NCI-H345 treated with DMSO at 0.1 percent for 48 hours (cell line): ENCODE data around the gene NUCB1.
"Not testable (repeated sequence)": the region's sequence is repeated elsewhere in the genome, so short reads cannot be mapped to it uniquely, and the experiment has no call there.

ENCODE experiments used
- DNase-seq: peaks from one replicate; lab custom pipeline; 2025; ENCODE audit not compliant: unreplicated experiment; lab: John Stamatoyannopoulos, UW

NUCB1 gene

DNA sequence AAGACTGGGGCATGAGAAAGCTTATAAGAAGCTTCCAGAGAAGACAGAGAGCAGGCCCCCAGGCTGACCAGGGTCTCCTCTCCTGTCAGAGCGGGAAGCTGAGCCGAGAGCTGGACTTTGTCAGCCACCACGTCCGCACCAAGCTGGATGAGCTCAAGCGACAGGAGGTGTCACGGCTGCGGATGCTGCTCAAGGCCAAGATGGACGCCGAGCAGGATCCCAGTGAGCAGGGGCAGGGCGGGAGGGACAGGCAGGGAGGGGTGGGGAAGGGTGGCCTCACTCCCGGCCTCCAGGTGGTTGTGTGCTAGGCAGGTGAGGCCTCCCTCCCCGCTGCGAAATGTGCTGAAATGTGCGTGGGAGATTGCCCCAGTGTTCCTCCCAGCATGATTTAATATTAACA, 5.6 kb downstream of the NUCB1 start:
- no peak for DNase-seq

DNA sequence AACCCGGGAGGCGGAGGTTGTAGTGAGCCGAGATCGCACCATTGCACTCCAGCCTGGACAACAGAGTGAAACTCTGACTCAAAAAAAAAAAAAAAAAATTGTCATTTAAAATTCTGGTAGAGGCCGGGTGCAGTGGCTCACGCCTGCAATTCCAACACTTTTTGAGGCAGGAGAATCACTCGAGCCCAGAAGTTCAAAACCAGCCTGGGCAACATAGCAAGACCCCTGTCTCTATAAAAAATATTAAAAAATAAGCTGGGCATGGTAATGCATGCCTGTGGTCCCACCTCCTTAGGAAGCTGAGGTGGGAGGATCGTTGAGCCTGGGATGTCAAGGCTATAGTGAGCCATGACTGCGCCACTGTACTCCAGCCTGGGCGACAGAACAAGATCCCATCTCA, 6.2 kb downstream of the NUCB1 start:
- DNase-seq, result no peak

DNA sequence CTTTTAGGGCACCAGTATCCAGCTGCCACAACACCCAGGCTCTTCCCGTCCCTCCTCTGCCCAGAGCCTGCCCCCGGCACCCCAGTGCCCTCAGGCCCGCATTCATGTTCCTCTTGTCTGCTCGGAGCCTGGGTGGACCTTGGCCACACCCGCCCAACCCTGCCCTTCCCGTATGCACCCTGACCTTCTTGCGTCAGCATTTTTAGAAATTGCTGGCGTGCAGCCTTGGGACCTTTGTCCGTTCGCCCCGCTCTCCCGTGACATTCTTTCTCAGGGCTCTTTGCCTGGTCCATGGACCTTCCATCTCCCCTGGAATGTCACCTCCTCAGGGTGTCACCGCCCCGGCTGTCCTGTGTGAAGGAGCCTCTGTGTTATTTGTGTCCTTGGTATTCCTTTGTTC, 7.6 kb downstream of the NUCB1 start:
- DNase-seq, result no peak

DNA sequence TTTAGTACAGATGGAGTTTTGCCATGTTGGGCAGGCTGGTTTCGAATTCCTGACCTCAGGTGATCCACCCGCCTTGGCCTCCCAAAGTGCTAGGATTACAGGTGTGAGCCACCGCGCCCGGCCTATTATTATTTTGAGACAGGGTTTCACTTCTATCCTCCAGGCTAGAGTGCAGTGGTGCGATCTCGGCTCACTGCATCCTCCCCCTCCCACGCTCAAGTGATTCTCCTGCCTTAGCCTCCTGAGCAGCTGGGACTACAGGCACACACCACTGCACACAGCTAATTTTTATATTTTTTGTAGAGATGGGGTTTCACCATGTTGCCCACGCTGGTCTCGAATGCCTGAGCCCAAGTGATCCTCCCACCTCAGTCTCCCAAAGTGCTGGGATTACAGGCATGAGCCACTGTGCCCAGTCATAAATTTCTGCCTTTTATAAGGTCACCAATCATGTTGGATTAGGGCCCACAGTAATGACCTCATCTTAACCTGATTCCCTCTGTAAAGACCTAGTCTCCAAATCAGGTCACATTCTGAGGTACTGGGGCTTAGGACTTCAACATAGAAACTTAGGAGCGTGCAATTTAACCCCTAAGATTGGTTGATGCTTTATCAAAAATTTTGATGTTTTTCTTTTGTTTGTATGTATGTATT, 9.4 kb downstream of the NUCB1 start:
- not testable (repeated sequence) for DNase-seq

DNA sequence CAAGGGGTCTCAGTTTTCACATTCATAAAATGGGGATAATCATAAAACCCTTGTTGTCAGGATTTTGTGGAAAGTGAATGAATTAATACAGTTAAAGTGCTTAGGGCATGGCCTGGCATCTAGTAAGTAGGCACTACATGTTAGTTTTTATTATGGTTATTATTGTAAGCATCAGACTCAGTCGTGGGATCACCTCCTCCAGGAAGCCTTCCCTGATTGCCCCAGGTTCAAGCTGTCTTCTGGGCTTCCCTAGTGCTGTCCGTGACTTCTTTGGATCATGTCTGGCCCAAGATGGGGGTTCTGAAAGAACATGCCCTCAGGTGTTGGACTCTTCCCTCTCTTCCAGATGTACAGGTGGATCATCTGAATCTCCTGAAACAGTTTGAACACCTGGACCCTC, 10.7 kb downstream of the NUCB1 start:
- no peak for DNase-seq

DNA sequence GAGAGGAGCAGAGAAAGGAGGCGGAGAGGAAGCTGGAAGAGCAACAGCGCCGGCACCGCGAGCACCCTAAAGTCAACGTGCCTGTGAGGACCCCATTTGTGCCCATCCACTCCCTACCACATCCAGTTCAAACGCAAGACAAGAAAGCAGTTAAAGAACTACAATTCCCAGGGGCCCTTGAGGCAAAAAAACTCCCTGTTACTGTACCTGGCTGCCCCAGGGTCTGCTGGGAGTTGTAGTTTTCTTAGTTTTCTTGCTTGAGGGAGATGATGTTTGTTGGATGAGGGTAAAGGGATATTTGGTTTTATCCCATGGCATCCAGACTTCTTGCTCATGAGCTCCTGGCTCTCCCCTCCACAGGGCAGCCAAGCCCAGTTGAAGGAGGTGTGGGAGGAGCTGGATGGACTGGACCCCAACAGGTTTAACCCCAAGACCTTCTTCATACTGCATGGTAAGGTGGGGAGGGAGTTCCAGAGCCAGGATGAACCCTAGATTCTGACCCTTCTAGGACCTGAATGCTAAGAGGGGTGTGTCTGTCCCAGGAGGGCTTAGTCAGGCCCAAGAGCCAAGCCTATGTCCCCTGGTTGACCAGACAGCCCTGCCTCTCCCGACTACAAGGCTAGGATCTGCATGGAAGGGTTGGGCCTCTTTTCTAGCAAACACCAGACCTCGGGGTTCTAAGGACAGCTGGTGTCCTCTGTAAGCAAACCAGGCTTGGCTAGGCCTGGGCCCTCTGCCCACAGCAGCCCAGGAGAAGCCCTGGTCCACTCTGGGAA, 13.2 kb downstream of the NUCB1 start:
- DNase-seq, result no peak

DNA sequence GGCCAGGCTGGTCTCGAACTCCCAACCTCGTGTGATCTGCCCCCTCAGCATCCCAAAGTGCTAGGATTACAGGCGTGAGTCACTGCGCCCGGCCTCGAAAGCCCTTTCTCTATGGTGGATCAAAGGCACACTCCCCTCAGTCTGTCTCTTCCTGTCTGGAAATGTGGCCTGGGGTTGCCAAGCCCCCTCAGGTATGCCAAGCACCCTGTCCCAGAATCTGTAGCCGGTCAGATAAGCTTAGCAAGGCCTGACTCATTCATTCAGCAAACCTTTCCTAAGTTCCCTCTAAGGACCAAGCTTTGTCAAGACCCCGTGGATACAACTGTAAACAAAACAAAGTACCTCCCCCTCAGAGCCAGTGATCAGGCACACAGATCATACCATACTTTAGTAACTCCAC, 14.1 kb downstream of the NUCB1 start:
- no peak for DNase-seq

DNA sequence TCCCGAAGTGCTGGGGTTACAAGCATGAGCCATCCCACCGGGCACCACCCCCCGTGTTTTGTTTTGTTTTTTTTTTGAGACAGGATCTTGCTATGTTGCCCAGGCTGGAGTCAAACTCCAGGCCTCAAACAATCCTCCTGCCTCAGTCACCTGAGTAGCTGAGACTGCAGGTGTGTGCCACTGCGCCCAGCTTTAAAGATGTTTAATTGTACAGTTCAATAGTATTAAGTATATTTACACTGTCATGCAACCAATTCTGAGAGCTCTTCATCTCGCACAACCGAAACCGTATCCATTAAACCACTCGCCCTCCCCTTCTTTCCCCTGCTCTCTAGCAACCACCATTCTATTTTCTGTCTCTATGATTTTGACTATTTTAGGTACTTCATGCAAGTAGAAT, 15.6 kb downstream of the NUCB1 start:
- peak; percentile 76 for DNase-seq

DNA sequence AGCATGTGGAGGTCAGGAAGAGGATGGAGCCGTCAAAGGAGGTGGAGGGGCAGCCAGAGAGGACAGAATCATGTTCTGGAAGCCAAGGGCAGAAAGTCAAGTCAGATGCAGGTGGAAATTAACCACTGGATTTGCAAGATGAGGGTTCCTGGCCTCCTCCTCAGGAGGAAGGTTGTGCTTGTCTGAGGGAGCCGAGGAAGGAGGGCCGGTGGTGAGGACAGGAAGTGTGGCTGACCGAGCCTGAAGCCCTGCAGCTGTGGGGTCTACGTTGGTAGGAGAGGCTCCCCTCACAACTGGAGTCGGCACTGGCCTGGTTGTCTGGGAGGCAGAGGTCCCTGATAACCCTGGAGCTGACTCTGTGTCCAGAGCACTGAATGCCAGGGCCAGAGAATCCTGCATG, 18.0 kb downstream of the NUCB1 start:
- DNase-seq, result no peak

DNA sequence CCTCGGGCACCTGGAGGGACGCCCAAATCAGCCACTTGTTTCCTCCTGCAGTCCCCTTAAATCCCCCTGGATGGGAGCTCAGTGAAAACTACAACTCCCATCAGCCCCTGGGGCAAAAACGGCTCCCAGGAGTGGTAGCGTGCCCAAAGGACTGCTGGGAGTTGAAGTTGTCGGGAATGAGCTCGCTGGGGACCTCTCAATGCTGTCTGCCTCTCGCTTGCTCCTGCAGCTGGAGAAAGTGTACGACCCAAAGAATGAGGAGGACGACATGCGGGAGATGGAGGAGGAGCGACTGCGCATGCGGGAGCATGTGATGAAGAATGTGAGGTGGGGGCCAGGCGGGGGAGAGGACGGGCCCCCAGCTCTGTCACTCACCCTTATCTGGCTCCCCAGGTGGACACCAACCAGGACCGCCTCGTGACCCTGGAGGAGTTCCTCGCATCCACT, 18.7 kb downstream of the NUCB1 start:
- no peak for DNase-seq

DNA sequence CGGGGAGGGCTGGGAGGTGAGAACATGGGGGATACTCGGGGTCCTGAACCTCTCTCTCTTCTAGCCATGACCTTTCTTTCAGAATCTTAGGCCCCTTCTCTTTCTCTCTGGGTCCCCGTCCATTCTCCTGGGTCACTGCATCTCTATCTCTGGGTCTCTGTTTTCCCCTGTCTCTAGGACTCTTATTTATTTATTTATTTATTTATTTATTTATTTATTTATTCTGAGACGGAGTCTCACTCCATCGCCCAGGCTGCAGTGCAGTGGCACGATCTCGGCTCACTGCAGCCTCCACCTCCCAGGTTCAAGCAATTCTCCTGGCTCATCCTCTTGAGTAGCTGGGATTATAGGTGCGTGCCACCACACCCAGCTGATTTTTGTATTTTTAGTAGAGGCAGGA, 19.2 kb downstream of the NUCB1 start:
- DNase-seq, result not testable (repeated sequence)

DNA sequence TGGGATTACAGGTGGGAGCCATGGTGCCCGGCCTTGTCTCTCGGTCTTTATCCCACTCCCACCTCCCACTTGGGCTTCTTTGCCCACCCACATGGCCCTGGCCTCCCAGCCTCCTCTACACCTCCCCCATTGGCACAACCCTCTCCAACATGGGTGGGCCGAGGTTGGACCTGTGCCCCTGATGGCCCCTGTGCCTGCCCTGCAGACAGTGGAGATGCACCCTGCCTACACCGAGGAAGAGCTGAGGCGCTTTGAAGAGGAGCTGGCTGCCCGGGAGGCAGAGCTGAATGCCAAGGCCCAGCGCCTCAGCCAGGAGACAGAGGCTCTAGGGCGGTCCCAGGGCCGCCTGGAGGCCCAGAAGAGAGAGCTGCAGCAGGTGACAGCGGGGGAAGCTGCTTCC, 20.8 kb downstream of the NUCB1 start:
- DNase-seq, result no peak

DNA sequence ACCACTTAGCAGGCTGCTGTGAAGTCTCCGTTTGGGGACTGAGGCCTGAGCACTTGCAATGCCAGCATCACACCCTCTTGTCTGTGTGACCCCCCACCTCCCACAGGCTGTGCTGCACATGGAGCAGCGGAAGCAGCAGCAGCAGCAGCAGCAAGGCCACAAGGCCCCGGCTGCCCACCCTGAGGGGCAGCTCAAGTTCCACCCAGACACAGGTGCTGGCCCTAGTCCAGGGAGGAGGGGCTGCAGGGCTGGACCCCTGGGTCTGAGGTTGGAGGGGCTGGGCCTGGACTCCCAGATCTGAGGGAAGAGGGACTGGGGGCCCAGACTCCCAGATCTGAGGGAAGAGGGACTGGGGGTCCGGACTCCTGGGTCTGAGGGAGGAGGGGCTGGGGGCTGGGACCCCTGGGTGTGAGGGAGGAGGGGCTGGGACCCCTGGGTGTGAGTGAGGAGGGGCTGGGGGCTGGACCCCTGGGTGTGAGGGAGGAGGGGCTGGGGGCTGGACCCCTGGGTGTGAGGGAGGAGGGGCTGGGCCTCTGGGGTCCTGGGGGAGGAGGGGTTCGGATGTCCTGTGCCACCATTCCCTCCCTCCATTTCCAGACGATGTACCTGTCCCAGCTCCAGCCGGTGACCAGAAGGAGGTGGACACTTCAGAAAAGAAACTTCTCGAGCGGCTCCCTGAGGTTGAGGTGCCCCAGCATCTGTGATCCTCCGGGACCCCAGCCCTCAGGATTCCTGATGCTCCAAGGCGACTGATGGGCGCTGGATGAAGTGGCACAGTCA, 21.8 kb downstream of the NUCB1 start:
- DNase-seq, result no peak

DNA sequence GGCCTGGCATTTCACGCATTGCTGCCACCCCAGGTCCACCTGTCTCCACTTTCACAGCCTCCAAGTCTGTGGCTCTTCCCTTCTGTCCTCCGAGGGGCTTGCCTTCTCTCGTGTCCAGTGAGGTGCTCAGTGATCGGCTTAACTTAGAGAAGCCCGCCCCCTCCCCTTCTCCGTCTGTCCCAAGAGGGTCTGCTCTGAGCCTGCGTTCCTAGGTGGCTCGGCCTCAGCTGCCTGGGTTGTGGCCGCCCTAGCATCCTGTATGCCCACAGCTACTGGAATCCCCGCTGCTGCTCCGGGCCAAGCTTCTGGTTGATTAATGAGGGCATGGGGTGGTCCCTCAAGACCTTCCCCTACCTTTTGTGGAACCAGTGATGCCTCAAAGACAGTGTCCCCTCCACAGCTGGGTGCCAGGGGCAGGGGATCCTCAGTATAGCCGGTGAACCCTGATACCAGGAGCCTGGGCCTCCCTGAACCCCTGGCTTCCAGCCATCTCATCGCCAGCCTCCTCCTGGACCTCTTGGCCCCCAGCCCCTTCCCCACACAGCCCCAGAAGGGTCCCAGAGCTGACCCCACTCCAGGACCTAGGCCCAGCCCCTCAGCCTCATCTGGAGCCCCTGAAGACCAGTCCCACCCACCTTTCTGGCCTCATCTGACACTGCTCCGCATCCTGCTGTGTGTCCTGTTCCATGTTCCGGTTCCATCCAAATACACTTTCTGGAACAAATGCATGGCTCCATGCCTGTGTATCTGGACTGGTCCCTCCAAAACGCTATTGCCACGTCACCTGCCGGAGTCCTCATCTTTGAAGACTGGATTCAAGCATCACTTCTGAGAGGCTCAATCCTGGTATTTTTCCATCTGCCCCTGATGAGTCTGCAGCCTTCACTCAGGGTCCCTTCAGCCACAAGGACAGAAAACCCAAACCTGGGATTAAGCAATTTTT, 22.7 kb downstream of the NUCB1 start:
- no peak for DNase-seq

DNA sequence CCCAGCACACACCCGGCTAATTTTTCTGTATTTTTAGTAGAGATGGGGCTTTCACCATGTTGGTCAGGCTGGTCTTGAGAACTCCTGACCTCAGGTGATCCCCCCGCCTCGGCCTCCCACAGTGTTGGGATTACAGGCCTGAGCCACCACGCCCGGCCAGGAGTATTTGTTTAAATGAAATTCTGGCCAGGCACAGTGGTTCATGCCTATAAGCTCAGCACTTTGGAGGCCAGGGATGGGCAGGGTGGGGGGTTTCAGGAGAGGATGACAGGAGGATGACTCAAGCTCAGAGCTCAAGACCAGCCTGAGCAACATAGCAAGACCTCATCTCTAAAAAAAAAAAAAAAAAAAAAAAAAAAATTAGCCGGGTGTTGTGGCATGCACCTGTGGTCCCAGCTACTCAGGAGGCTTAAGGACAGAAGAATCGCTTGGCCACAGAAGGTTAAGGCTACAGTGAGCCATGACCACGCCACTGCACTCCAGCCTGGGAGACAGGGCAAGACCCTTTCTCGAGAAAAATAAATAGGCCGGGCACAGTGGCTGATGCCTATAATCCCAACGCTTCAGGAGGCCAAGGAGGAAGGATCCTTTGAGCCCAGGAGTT, 25.2 kb downstream of the NUCB1 start:
- DNase-seq, result no peak

DNA sequence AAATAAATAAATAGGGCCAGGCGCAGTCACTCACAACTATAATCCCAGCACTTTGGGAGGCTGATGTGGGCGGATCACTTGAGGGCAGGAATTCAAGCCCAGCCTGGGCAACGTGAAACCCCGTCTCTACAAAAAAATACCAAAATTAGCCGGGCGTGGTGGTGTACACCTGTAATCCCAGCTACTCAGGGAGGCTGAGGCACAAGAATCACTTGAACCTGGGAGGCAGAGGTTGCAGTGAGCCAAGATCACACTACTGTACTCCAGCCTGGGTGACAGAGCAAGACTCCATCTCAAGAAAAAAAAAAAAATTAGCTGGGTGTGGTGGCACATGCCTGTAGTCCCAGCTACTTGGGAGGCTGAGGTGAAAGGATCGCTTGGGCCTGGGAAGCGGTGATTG, 25.8 kb downstream of the NUCB1 start:
- not testable (repeated sequence) for DNase-seq

DNA sequence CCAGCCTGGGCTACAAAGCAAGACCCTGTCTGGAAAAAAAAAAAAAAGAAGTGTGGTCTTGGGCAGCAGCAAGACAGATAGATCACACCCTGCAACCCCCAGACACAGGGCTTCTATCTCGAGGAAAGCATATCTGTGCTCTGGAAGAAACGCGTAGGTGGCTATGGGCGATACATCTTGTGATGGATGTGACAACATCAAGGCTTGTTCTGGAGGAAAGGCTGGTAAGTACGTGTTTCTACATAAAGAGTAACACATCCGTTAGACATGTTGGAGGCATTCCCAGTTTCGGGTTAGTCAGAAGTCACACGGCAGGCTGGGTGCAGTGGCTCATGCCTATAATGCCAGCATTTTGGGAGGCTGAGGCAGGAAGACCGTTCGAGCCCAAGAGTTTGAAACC, 26.8 kb downstream of the NUCB1 start:
- DNase-seq, result no peak

DNA sequence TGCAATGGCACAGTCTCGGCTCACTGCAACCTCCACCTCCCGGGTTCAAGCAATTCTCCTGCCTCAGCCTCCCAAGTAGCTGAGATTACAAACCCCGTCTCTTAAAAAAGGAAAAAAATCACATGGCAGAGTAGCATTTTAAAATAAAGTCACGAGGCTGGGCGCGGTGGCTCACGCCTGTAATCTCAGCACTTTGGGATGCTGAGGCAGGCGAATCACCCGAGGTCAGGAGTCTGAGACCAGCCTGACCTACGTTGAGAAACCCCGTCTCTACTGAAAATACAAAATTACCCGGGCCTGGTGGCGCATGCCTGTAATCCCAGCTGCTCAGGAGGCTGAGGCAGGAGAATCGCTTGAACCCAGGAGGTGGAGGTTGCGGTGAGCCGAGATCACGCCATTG, 27.6 kb downstream of the NUCB1 start:
- not testable (repeated sequence) for DNase-seq

DNA sequence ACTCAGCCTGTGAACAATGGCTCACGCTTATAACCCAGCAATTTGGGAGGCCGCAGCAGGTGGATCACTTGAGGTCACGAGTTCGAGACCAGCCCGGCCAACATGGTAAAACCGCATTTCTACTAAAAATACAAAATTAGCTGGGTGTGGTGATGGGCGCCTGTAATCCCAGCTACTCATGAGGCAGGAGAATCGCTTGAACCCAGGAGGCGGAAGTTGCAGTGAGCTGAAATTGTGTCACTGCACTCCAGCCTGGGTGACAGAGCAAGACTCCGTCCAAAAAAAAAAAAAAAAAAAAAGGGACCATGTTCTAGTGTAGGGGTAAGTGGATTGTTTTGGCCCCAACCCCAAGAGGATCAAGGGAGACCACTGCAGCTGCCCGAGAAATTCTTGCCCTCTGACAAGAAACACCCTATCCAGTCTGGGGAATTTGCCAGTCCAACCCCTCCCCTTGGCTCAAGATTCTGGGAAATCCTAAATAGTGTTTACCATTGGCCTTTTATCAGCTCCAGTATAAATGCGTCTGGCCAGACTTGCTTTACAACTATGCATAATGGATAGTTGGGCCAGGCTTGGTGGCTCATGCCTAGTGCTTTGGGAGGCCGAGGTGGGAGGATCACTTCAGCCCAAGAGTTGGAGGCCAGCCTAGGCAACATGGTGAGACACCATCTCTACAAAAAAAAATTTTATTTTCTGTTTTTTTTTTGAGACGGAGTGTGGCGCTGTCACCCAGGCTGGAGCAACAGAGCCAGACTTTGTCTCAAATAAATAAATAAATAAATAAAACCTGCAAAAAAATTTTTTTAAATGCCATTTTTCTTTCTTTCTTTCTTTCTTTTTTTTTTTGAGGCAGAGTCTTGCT, 28.3 kb downstream of the NUCB1 start:
- DNase-seq, result no peak
